NCI-H128 (cell line): ENCODE data around the gene TMEM242.

Experiments
- DNase-seq: peaks from one replicate; lab custom pipeline; 2025; ENCODE audit not compliant: unreplicated experiment; lab: John Stamatoyannopoulos, UW

The TMEM242 gene

DNA sequence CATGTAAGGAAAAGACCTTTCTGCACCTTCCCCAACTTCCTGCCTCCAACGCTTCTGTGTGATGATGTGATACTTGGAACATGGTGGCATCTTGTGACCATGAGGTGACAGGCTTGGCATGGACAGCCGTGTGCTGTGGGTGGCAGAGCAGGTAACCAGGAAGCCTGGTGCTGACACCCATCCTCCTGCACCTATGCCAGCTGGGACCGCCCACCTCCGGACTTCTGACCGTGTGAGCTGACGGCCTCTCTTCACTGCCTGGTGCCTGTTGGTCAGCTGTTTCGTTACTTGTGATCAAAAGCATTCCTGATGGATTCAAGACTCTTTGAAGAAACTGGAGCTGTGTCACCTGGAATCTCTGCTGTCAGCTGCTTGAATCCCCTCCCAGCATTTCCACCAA lies 70.3 kb downstream of the TMEM242 start:
- DNase-seq: no peak

DNA sequence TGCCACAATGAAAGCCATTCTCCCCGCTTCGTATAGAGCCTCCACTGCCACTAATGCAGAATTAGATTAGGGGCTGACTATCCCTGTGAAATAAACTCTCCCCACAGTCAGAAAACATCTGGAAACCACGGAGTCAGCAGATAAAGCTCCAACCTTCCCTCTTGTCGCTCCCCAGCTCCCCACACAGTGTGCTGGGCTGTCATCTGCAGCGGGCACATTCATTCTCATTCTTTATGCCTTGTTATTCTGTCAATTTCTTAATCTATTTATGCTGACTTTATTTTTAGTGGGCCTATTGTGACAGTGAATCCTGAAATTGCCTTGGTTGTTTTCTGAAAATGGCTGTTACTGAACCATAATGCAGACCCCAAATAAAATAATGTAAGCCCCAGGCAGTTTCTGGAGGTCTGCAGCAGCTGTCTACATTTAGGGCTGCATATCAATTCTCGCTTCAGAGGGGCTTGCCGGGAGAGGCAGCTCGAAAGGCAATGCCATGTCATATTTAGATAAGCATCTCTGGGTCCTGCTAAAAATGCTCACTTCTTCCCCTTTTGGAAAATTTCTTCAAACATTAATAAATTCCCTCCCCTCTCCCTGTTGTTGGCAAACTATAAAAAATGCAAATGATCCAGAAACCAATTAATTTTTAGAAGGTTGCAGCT lies 71.6 kb downstream of the TMEM242 start:
- DNase-seq: no peak

DNA sequence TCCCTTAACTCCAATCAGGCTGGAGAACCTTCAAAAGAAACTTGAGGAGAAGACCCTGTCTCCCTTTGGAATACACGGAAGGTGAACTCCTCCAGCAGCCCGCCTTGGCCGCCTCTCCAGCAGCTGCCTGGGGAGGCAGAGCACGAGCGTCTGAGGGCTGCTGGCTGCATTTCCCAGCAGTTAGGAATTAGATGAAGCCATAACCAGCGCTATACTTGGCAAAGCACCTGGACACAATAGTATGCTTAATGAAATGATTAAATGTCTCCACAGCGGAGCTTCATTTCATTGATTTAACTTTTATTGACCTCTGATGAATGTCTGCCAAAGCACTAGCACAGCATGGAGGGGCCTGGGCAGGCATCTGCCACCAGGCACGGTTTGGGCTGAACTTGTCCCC lies 73.5 kb downstream of the TMEM242 start:
- DNase-seq: no peak

DNA sequence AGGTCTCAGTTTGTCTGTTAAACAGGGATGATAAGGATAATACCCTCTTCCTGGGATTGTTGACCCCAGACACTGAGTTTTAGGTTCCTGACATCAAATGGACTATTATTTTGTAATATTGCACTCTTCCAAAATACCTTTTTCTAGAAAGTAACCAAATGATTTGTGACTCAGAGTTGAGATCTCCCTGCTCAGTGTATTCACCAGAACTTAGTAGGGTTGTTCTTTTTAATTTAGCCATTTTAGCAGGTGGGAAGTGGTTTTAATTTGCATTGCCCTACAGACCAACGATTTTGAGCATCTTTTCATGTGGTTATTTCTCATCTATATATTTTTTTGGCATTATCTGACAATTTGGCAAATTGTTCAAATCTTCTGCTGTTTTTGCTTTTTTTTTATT lies 75.1 kb downstream of the TMEM242 start:
- no peak for DNase-seq

DNA sequence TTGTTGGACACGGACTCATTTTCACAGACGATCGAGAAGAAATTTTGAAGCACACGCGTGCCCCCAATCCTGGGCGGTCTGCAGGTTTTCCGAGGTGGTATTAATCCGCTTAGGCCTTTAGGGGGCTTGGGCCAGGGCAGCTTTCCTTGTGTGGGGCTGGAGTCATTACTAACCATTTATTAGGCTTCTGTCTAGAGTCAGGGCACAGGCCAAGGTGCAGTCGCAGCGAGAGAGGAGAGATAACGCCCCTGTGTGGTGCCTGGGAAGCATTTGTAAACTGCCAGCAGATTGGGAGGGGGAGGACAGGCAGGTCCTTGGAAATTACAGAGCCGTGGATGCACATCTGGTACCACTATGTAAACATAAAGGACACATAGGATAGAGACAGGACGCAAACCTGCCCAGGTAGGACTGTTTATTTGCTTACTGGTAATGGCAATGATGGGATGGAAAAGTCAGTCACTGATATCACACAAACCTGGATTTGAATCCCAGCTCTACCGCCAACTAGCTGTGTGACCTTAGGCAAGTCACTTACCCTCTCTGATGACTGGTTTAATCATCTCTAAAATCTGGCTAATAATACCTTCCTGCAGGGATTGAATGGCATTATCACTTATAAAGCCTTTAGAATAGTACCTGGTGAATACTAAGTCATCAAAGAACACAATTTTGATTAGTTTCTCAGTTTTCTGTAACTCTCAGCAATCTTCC lies 76.4 kb downstream of the TMEM242 start:
- no peak for DNase-seq

DNA sequence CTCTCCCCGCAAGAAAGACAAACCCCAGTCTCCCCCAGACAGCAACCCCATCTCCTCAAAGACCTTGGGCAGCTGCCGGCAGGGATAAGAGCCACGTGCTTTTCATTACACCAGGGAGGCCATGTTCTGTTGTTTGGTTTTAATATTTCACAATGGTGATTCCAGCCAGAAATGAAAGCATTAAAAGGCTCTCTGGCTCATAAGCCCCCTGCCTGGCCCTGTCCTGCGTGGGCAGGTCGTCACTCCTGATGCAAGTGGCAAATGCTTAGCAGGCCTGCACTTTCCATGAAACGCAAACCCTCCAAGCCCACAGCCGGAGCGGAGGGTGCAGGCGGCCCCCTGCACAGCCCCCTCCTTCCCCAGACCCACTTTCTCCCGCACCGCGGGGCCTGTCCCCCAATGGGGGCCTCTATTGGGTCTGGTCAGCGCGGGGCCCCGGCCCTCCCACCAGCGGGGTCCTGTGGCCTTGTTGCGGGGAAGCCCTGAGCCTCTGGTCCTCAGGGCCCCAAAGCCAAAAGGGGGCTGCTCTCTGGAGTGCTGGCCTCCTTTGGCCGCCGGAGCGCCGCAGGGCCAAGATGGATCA lies 77.2 kb downstream of the TMEM242 start:
- DNase-seq: no peak

DNA sequence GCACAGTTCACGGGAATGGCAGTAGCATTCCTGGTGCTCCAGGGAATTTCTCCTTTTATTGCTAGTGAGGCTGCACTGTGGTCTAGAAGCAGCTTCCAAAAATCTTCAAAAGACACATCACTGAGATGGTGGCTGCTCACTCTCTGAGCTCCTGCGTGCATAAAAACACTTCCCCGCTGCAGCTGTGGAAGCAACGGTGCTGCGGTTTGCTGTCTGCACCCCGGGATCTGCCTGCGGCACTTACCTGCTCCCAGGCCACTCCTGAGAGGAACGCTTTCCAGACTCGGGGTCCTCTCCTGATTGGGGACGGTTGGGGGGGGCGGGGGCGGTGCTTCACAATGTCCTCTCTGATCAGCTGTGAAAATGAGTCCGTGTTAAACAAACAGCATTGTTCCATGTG lies 77.9 kb downstream of the TMEM242 start:
- no peak for DNase-seq

DNA sequence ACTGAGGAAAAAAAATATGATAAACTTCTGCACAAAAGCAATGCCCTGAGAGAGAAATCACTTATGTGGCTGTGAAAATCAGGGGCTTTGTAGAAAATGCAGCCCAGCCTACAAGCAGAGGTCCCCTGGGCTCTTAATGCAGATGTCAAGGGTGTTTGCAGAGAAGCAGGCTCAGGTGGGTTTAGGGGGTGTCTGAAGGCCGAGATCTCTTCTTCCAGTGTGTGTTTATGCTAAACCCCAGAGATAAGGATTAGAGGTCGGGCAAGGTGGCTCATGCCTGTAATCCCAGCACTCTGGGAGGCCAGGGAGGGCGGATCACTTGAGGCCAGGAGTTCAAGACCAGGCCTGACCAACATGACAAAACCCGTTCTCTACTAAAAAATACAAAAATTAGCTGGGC lies 78.5 kb downstream of the TMEM242 start:
- DNase-seq: no peak

DNA sequence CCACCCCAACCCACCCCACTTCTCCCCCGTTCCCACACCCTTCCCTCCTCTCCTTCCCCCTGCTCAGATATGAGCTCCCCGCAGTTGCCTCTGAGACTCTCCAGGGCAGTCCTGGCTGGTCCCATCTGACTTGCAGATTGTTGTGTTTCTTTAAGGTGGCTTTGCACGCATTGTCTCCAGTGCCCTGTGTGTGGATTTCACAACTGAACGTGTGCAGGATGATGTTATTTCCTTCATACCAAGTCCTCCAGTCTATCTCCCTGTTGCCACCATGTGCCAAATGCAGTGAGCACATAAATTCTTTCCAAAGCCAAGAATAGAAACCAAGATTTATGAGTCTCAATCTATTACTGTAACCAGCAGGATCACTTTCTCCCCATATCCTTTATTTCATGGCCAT lies 79.1 kb downstream of the TMEM242 start:
- no peak for DNase-seq

DNA sequence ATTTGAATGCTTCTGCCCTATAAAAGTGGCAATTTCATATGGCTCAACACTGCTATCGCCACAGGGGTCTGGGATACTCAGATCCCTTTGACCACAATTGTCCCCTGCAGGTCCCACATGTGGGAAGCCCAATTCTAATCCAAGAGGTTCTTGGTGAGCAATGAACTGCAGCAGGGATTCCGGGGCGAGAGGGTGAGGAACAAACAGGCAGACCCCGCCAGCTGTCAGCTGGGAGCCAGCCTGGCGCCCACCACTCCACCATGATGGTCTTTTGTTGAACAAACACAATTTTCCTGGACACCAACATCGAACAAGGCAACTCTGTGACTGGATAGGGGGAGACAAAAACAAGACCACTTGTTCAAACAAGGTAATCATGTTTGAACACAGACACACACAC lies 80.5 kb downstream of the TMEM242 start:
- no peak for DNase-seq

DNA sequence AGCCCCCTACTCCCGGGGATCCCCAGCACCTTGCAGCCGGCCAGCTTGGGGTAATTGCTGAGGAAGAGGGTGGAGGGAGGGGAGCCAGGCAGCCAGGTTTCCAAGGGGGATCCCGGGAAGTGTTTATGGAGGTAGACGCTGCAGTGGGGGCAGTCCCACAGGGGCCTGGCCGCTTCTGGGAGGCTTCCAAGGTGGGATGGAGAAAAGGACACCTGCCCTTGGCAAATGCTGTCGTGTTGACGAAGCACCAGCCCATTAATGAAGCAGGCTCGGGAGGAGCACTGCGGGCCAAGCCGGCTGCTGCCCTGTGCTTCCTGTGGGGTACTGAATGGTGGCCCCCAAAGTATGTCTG lies 82.4 kb downstream of the TMEM242 start:
- DNase-seq: no peak

DNA sequence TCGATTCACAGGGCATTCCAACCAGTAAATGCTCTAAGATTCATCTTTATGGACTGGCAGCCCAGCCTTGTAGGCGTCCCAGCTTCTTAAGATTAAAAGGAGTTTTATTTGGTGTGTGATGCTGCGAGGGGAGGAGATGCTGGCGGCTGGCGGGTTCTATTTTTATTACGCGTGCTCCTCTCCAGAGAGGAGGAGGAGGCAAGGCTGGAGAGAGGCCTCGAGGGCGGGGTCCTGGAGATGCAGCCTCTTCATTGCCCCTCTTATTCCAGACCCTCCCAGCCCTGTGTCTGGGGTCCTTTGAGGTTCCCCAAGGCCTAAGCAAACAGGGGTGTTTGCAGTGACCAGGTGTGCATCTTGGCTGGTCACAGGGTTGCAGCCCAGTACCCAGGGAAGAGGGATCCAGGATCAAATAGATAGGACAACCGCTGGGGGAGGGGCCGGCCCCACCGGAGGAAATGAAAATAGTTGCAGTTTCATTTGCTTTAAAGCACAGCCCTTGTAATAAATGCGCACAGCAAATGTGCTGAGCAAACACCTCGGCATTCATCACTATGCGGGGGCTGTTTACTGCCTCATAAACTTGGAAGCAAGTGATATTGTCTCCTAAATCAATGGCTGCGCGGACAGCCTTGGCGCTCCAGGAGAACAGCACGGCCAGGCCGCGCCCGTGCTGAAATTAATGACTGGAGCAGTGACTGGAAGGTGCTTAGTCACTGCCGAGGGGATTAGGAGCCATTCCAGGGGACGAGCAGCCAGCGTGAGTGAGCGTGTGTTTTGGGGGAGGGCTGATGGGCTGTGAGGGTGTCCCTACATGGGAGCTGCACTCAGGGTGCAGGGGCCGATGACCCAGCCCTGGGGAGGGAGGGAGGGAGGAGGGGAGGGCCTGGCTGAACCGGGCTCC lies 83.0 kb downstream of the TMEM242 start:
- DNase-seq: no peak

DNA sequence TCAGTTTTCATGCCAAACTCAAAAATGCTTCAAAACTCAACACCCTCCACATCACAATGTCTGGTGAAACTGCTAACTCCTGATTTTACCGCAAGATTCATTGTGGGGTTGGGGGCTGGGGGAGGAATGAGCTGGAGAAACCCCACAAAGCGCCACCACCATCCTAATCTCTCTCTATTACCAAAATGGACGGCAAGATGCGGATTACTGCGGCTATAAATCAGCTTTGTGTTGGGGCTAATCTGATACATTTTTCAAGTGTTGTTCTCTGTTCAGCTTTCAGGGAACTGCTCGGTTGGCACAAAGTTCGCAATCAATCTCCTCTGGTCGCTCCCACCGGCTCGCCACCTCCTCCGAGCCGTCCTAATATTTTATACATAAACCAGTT lies 83.7 kb downstream of the TMEM242 start:
- DNase-seq: no peak
